Gastrocnemius medialis (tissue), 4 donors: ENCODE measurements around the gene ID2. TPM values are rescaled to one million over a fixed set of nuclear protein-coding genes. Genes with fewer than 3 reads are reported as not detected.

ENCODE experiments used
- ATAC-seq, 2 donors: fragments of 150-250 bp; one replicate each; pipeline ENCODE4 v1.9.1; 2016
- DNase-seq, 2 donors: peaks; one replicate each; pipeline ENCODE4 v3.0.0-alpha.2; 2019
- H3K27ac ChIP-seq, 4 donors: fragments of 200-600 bp; sonication (generic); 1 replicate in 1 of 4; 2 replicates in 3 of 4; pipeline ENCODE4 v1.5.1; 2016 to 2018; ENCODE audit warnings: mild to moderate bottlenecking in 2 of 4, moderate library complexity in 1 of 4
- H3K27me3 ChIP-seq, 3 donors: fragments of 200-600 bp; sonication (generic) in 2 of 3; 1 replicate in 1 of 3; 2 replicates in 2 of 3; pipeline versions ENCODE4 v1.5.1 to v1.6.0; 2016 to 2019; ENCODE audit warnings: mild to moderate bottlenecking in 1 of 3, moderate library complexity in 1 of 3
- H3K36me3 ChIP-seq, 2 donors: fragments of 200-600 bp; sonication (generic) in 1 of 2; one replicate each; pipeline ENCODE4 v1.5.1; 2017 to 2018
- H3K4me1 ChIP-seq, 2 donors: fragments of 200-600 bp; sonication (generic) in 1 of 2; one replicate each; pipeline ENCODE4 v1.5.1; 2016 to 2017; ENCODE audit warnings: mild to moderate bottlenecking in 2 of 2
- H3K4me3 ChIP-seq, 4 donors: fragments of 200-600 bp; sonication (generic) in 3 of 4; 1 replicate in 1 of 4; 2 replicates in 3 of 4; pipeline ENCODE4 v1.5.1; 2016 to 2019; ENCODE audit warnings: mild to moderate bottlenecking in 2 of 4
- H3K9me3 ChIP-seq, 3 donors: fragments of 200-600 bp; sonication (generic) in 2 of 3; 1 replicate in 1 of 3; 2 replicates in 2 of 3; pipeline ENCODE4 v1.5.1; 2016 to 2019
- POLR2A ChIP-seq, 2 donors: fragments of 450-650 bp; IDR thresholded peaks; one replicate each; pipeline ENCODE4 v1.6.1; 2017; ENCODE audit warnings: antibody characterized with exemption in 2 of 2, mild to moderate bottlenecking in 2 of 2, moderate library complexity in 2 of 2
- in situ Hi-C, 4 donors: fragments of 200-750 bp; cut with MboI; loops; one replicate each; pipeline versions ENCODE4 v1.15.0 to v1.8.0; 2017; ENCODE audit warnings: low sequenced_read_pairs in 4 of 4
- intact Hi-C: fragments of 100-400 bp; cut with DNase I; formaldehyde crosslinking; loops from one replicate; pipeline ENCODE4 v1.15.1; 2023; ENCODE audit warnings: low total_unique reads
- total RNA-seq, 4 donors: library from RNA; depleted of rRNA; stranded (reverse); fragments of >200 nt; gene quantifications; one replicate each; pipeline versions ENCODE4 v1.1.0 to v1.2.3, GENCODE V29; 2016
- TF ChIP-seq, protein P1 (sequence below), 5 experiments: fragments of 450-650 bp in 3 of 5; fragments of 200-600 bp in 2 of 5; sonication (generic) in 2 of 5; IDR thresholded peaks in 4 of 5; conservative IDR thresholded peaks in 1 of 5; 1 replicate in 4 of 5; 2 replicates in 1 of 5; pipeline ENCODE4 v1.5.1; 2016 to 2019; ENCODE audit warnings: antibody characterized with exemption in 5 of 5, mild to moderate bottlenecking in 3 of 5, moderate library complexity in 3 of 5

Gene ID2, protein sequence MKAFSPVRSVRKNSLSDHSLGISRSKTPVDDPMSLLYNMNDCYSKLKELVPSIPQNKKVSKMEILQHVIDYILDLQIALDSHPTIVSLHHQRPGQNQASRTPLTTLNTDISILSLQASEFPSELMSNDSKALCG
- total RNA-seq = 10 to 100 TPM; 16.6 to 35.9 (median 27.4) TPM

DNA sequence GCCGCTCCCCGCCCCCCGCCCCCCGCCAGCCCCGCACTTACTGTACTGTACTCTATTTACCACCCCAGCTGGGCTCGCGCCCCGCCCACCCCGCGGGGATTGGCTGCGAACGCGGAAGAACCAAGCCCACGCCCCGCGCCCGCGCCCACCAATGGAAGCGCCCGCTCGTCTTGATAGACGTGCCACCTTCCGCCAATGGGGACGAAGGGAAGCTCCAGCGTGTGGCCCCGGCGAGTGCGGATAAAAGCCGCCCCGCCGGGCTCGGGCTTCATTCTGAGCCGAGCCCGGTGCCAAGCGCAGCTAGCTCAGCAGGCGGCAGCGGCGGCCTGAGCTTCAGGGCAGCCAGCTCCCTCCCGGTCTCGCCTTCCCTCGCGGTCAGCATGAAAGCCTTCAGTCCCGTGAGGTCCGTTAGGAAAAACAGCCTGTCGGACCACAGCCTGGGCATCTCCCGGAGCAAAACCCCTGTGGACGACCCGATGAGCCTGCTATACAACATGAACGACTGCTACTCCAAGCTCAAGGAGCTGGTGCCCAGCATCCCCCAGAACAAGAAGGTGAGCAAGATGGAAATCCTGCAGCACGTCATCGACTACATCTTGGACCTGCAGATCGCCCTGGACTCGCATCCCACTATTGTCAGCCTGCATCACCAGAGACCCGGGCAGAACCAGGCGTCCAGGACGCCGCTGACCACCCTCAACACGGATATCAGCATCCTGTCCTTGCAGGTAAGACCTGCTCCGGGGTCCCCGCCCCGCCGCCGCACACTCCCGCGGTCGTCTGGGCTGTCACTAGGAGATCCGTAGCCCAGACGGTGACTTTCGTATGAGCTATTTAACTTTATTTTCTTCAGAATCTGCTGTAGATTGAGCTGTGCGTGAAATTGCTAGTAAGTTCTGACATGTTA lies at the start of gene ID2:
Gene ID2 (plus strand): TSS at position 271 of the 907 bp plus-strand sequence. CDS start 110 bp downstream, at position 381.
- no peaks in the 10 kb centered on the region for H3K9me3 ChIP-seq
- peak within 1 kb of the TSS; percentile 60 to 75 (median 72) for H3K4me3 ChIP-seq
- ATAC-seq (peak; percentile 62 to 71), DNase-seq (peak; percentile 97 to 99)
- intact Hi-C loops = loop anchor here (2.0 to 10.0 kb wide), 4 partner anchors 113 to 537 kb away; no protein-coding TSS in a partner anchor
- in situ Hi-C loops = loop anchor here (10.0 to 25.0 kb wide), 4 partner anchors 670 to 1595 kb away; no protein-coding TSS in a partner anchor
- peak within 1 kb of the TSS; percentile 92 to 99 (median 98) for H3K27ac ChIP-seq
- H3K36me3 ChIP-seq = no peaks in the 10 kb centered on the region
- H3K4me1 ChIP-seq = peaks cover 32 to 43% of the 10 kb centered on the region in 2 donors
- no peaks in the 10 kb centered on the region for H3K27me3 ChIP-seq
- TF ChIP-seq, protein P1, sequence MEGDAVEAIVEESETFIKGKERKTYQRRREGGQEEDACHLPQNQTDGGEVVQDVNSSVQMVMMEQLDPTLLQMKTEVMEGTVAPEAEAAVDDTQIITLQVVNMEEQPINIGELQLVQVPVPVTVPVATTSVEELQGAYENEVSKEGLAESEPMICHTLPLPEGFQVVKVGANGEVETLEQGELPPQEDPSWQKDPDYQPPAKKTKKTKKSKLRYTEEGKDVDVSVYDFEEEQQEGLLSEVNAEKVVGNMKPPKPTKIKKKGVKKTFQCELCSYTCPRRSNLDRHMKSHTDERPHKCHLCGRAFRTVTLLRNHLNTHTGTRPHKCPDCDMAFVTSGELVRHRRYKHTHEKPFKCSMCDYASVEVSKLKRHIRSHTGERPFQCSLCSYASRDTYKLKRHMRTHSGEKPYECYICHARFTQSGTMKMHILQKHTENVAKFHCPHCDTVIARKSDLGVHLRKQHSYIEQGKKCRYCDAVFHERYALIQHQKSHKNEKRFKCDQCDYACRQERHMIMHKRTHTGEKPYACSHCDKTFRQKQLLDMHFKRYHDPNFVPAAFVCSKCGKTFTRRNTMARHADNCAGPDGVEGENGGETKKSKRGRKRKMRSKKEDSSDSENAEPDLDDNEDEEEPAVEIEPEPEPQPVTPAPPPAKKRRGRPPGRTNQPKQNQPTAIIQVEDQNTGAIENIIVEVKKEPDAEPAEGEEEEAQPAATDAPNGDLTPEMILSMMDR (IDR thresholded peaks at IDR 0.05 in 4 of 5, conservative IDR thresholded peaks at IDR 0.05 in 1 of 5) = no peak
- peak; percentile 97 to 99 for TF ChIP-seq POLR2A (IDR thresholded peaks at IDR 0.05)

DNA sequence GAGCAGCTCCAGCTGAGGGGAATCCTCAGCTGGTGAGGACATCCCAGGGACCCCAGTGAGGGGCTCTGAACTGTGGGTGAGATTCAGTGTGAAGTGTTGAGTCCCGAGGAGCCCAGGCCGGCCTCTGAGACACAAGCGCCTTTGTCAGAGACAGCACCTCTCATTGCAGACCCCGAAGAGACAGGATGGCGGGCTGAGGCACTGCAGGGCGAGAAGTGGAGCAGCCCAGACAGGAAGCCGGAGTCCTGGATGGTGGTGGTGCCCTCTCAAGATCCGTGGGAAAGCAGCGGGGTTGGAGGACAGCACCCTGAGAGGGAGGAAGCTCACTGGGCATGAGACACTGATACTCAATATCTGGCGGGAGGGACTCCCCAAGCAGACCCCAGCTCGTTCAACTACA lies 49.1 kb upstream of the ID2 start:
- H3K36me3 ChIP-seq = no peaks in the 10 kb centered on the region
- no peak for DNase-seq
- no peaks in the 10 kb centered on the region for H3K27me3 ChIP-seq
- no peaks in the 10 kb centered on the region for H3K4me1 ChIP-seq
- ATAC-seq = no peak
- no peak overlapping the region for H3K4me3 ChIP-seq
- in situ Hi-C loops (no loop called here), intact Hi-C loops (no loop called here)
- TF ChIP-seq POLR2A (IDR thresholded peaks at IDR 0.05) = no peak
- TF ChIP-seq, protein P1 (IDR thresholded peaks at IDR 0.05 in 4 of 5, conservative IDR thresholded peaks at IDR 0.05 in 1 of 5) = no peak
- H3K9me3 ChIP-seq = no peaks in the 10 kb centered on the region
- no peak overlapping the region for H3K27ac ChIP-seq

DNA sequence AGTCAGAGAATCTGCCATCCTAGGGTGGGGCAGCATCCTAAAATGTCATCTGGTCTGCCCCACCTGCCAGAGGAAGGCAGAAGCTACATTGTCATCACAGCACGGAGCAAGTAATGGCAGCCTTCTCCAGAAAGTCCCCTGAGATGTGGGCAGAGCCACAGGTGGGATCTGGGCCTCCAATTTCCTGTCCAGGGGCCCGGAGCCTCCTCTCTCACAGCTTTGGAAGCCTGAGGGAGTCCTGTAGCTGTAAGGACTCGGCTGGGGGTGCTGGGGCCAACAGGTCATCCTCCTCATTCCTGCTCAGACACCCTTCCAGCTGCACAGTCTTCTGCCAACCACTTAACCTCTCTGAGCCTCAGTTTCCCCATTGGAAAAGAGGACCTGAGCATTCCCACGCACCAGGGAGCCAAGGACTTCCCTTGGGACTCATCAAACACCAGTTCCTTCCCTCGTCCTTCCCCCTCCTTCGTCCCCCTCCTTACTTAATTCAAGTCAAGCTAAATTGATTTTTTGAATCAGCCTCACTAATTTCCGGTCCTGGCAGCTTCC lies 48.6 kb upstream of the ID2 start:
- TF ChIP-seq, protein P1 (IDR thresholded peaks at IDR 0.05 in 4 of 5, conservative IDR thresholded peaks at IDR 0.05 in 1 of 5) = no peak
- TF ChIP-seq POLR2A (IDR thresholded peaks at IDR 0.05) = no peak
- no peaks in the 10 kb centered on the region for H3K4me1 ChIP-seq
- intact Hi-C loops = no loop called here
- no peak overlapping the region for H3K27ac ChIP-seq
- no peaks in the 10 kb centered on the region for H3K9me3 ChIP-seq
- H3K4me3 ChIP-seq = no peak overlapping the region
- no peak for DNase-seq
- no peaks in the 10 kb centered on the region for H3K36me3 ChIP-seq
- H3K27me3 ChIP-seq = no peaks in the 10 kb centered on the region
- in situ Hi-C loops = no loop called here
- ATAC-seq = no peak

DNA sequence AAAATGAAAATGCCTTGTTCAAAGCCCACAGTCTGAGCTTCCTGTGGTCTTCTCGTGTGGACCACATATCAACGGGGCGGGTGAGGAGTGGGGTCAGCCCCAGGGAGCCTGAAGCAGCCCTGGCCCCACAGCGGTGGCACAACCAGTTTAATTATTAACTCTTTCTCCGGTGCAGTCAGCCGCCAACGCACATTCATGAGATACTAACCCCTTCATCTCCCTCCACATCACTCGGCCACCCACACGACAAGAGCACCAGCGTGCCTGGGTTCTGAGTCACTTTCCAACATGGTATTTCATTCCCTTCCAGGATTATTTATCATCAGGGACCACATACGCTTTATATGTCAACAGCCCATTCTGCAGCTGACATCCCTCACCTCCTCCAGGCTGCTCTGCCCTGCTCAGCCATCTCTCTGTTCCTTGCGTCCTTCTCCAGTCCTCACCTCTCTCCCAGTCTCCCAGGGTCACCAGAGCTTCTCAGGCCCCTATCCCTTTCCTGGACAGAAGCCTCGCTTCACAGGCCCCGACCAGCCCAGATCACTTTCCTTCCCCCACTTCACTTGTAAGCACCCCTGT lies 48.0 kb upstream of the ID2 start:
- DNase-seq (no peak), ATAC-seq (no peak)
- no peak for TF ChIP-seq POLR2A (IDR thresholded peaks at IDR 0.05)
- TF ChIP-seq, protein P1 (IDR thresholded peaks at IDR 0.05 in 4 of 5, conservative IDR thresholded peaks at IDR 0.05 in 1 of 5) = no peak
- Histone ChIP-seq H3K9me3 (no peaks in the 10 kb centered on the region), H3K27me3 (no peaks in the 10 kb centered on the region), H3K27ac (no peak overlapping the region), H3K4me1 (no peaks in the 10 kb centered on the region), H3K36me3 (no peaks in the 10 kb centered on the region), H3K4me3 (no peak overlapping the region)
- intact Hi-C loops (no loop called here), in situ Hi-C loops (no loop called here)
